Neutrophil (primary cell): ENCODE measurements around the gene STAT6.

Experiments
- H3K27ac ChIP-seq: fragments of 200-600 bp; sonication (generic); 2 replicates; pipeline ENCODE4 v1.5.1; 2016; ENCODE audit warnings: mild to moderate bottlenecking, moderate library complexity
- H3K27me3 ChIP-seq: fragments of 200-600 bp; sonication (generic); 2 replicates; pipeline ENCODE4 v1.6.0; 2016; ENCODE audit warnings: mild to moderate bottlenecking
- H3K36me3 ChIP-seq: fragments of 200-600 bp; sonication (generic); 2 replicates; pipeline ENCODE4 v1.5.1; 2017
- H3K4me1 ChIP-seq, 2 experiments: fragments of 200-600 bp in 1 of 2; sonication (generic) in 1 of 2; 1 replicate in 1 of 2; 2 replicates in 1 of 2; pipeline versions ENCODE4 v1.5.1 to v1.6.1; 2013 to 2016; ENCODE audit warnings: low read depth in 1 of 2, low read length in 1 of 2, mild to moderate bottlenecking in 1 of 2, moderate library complexity in 1 of 2; ENCODE audit not compliant: control insufficient read depth in 1 of 2, insufficient read depth in 1 of 2
- H3K4me3 ChIP-seq, 2 experiments: fragments of 200-600 bp in 1 of 2; sonication (generic) in 1 of 2; 1 replicate in 1 of 2; 2 replicates in 1 of 2; pipeline ENCODE4 v1.5.1; 2013 to 2016; ENCODE audit warnings: low read depth in 1 of 2, low read length in 1 of 2, mild to moderate bottlenecking in 1 of 2, moderate library complexity in 1 of 2
- H3K9me3 ChIP-seq: fragments of 200-600 bp; sonication (generic); 2 replicates; pipeline ENCODE4 v1.5.1; 2016
- CTCF ChIP-seq: fragments of 200-600 bp; sonication (generic); IDR thresholded peaks from 2 replicates; pipeline ENCODE4 v1.5.1; 2016; ENCODE audit warnings: antibody characterized with exemption

Gene STAT6

GRCh38 chr12:57110104-57111030, 795 bp downstream of the STAT6 start:
- Histone ChIP-seq H3K27me3 (no peaks in the 10 kb centered on the region), H3K4me1 (peaks cover 34 to 38% of the 10 kb centered on the region in 2 experiments), H3K4me3 (peak overlapping the region; percentile 89 to 100), H3K27ac (peak overlapping the region; percentile 100), H3K9me3 (no peaks in the 10 kb centered on the region), H3K36me3 (peaks cover 38% of the 10 kb centered on the region)
- peak; percentile 37 for TF ChIP-seq CTCF

- Histone ChIP-seq H3K36me3 (peaks cover 47% of the 10 kb centered on the region), H3K27me3 (no peaks in the 10 kb centered on the region), H3K4me1 (peaks cover 34 to 38% of the 10 kb centered on the region in 2 experiments), H3K9me3 (no peaks in the 10 kb centered on the region), H3K4me3 (peak overlapping the region; percentile 89 to 100), H3K27ac (peak overlapping the region; percentile 100)
- no peak for TF ChIP-seq CTCF
Observed at GRCh38 chr12:57109207-57110103, 1.7 kb downstream of the STAT6 start.

- Histone ChIP-seq H3K9me3 (no peaks in the 10 kb centered on the region), H3K36me3 (peaks cover 63% of the 10 kb centered on the region), H3K27me3 (no peaks in the 10 kb centered on the region), H3K27ac (no peak overlapping the region), H3K4me1 (peaks cover 39 to 40% of the 10 kb centered on the region in 2 experiments), H3K4me3 (no peak overlapping the region)
- no peak for TF ChIP-seq CTCF
Observed at GRCh38 chr12:57107456-57108155, 3.6 kb downstream of the STAT6 start.

- Histone ChIP-seq H3K9me3 (no peaks in the 10 kb centered on the region), H3K27ac (no peak overlapping the region), H3K27me3 (no peaks in the 10 kb centered on the region), H3K4me3 (no peak overlapping the region), H3K4me1 (peaks cover 39 to 41% of the 10 kb centered on the region in 2 experiments), H3K36me3 (peaks cover 78% of the 10 kb centered on the region)
- no peak for TF ChIP-seq CTCF
Observed at GRCh38 chr12:57106021-57106708, 5.0 kb downstream of the STAT6 start.
